Lower lobe of right lung (tissue), 2 donors: ENCODE results near the gene PELI2. TPM values are rescaled to one million over a fixed set of nuclear protein-coding genes. Genes with fewer than 3 reads are reported as not detected.

Experiments used
- ATAC-seq, 2 donors: fragments of 200-7000 bp; cut with Tn5 transposase; one replicate each; pipeline ENCODE4 v1.9.1; 2020 to 2022; ENCODE audit warnings: mild to moderate bottlenecking in 2 of 2, moderate library complexity in 2 of 2
- DNase-seq: peaks from one replicate; pipeline ENCODE4 v3.0.0-alpha.2; 2020
- H3K27ac ChIP-seq: fragments of 200-600 bp; one replicate; pipeline ENCODE4 v1.8.0; 2022
- H3K27me3 ChIP-seq: fragments of 200-600 bp; one replicate; pipeline ENCODE4 v1.8.0; 2022; ENCODE audit warnings: low read depth
- H3K36me3 ChIP-seq: fragments of 200-600 bp; one replicate; pipeline ENCODE4 v1.8.0; 2022; ENCODE audit warnings: mild to moderate bottlenecking
- H3K4me1 ChIP-seq: fragments of 200-600 bp; one replicate; pipeline ENCODE4 v1.8.0; 2022
- H3K4me3 ChIP-seq: fragments of 200-600 bp; one replicate; pipeline ENCODE4 v1.8.0; 2022; ENCODE audit warnings: mild to moderate bottlenecking
- H3K9me3 ChIP-seq: fragments of 200-600 bp; one replicate; pipeline ENCODE4 v1.8.0; 2022
- intact Hi-C: fragments of 100-400 bp; cut with DNase I; formaldehyde crosslinking; loops from one replicate; pipeline ENCODE4 v1.11.0; 2022
- total RNA-seq: library from RNA; stranded (reverse); fragmentation: NEBNext Ultra II Directional; extraction: Animal tissue kit (Norgen Biotek cat#: 25700); gene quantifications from one replicate; pipeline ENCODE4 v1.2.1, GENCODE V29; 2021
- TF ChIP-seq, protein P1 (sequence below): fragments of 200-600 bp; IDR thresholded peaks from one replicate; pipeline ENCODE4 v1.8.0; 2022; ENCODE audit warnings: antibody characterized with exemption, mild to moderate bottlenecking
- donor health status: DM: no; HTN: yes; CAD: no; lungs with severe emphysema.

Gene PELI2
- total RNA-seq, 1 donor from 2014 or later: 22.2 TPM

DNA sequence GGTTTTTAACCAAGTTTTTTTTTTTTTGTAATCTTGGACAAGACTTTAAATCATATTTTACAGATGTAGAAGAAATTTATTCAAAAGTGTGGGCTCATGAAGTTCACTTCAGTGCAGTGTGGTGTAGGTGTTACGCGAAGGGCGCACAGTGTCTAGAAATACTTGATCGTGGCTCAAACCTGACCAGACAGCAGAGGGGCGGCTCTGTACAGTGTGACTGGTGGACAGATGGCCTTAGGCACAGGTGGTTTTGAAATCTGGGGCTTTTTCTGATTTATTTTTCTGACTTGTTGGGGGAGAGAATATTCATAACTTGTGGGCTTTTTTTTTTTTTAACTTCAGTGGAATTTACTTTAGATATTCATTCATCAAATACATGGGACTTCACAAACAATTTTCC lies 179.2 kb downstream of the PELI2 start:
- TF ChIP-seq, protein P1, sequence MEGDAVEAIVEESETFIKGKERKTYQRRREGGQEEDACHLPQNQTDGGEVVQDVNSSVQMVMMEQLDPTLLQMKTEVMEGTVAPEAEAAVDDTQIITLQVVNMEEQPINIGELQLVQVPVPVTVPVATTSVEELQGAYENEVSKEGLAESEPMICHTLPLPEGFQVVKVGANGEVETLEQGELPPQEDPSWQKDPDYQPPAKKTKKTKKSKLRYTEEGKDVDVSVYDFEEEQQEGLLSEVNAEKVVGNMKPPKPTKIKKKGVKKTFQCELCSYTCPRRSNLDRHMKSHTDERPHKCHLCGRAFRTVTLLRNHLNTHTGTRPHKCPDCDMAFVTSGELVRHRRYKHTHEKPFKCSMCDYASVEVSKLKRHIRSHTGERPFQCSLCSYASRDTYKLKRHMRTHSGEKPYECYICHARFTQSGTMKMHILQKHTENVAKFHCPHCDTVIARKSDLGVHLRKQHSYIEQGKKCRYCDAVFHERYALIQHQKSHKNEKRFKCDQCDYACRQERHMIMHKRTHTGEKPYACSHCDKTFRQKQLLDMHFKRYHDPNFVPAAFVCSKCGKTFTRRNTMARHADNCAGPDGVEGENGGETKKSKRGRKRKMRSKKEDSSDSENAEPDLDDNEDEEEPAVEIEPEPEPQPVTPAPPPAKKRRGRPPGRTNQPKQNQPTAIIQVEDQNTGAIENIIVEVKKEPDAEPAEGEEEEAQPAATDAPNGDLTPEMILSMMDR: no peak
- ATAC-seq (no peak), DNase-seq (no peak)
- H3K36me3 ChIP-seq: peaks cover 19% of the 10 kb centered on the region
- no peaks in the 10 kb centered on the region for H3K9me3 ChIP-seq
- intact Hi-C loops: no loop called here
- no peaks in the 10 kb centered on the region for H3K27me3 ChIP-seq
- no peaks in the 10 kb centered on the region for H3K4me1 ChIP-seq
- no peak overlapping the region for H3K27ac ChIP-seq
- no peak overlapping the region for H3K4me3 ChIP-seq

DNA sequence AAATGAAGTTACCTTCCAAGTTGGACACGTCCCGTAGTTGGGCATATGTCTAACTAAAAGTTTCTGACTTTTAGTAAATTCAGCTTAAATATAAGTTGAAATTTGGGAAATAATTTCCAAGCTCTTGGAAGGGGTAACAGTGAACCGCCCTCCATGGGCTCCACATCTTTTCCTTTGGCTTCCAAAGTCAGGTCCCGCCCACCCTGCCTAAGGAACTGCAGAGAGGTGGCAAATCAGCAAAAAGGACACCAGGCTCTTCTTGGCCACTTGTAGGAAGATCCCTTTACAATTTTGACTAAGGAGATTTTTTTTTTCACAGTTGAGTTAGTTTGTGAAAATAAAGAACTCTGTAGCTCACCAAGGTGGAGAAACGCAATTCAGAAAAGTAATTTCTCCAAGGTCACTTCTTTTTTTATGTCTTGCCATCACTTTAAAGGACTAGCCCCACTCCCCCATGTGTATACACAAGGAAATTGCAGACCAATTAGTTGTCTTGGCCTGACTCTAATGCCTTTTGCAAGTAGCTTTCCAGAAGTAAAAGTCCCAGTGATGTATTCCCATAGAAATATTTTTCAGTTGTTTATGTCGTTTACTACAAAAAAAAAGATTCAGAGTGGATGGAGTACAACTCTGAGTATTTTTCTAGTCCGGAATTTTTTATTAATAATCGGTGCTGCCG lies 181.2 kb downstream of the PELI2 start:
- Histone ChIP-seq H3K27ac (no peak overlapping the region), H3K36me3 (peaks cover 19% of the 10 kb centered on the region), H3K4me3 (no peak overlapping the region), H3K27me3 (no peaks in the 10 kb centered on the region), H3K9me3 (no peaks in the 10 kb centered on the region), H3K4me1 (no peaks in the 10 kb centered on the region)
- TF ChIP-seq, protein P1: no peak
- no peak for ATAC-seq
- intact Hi-C loops: no loop called here
- no peak for DNase-seq

DNA sequence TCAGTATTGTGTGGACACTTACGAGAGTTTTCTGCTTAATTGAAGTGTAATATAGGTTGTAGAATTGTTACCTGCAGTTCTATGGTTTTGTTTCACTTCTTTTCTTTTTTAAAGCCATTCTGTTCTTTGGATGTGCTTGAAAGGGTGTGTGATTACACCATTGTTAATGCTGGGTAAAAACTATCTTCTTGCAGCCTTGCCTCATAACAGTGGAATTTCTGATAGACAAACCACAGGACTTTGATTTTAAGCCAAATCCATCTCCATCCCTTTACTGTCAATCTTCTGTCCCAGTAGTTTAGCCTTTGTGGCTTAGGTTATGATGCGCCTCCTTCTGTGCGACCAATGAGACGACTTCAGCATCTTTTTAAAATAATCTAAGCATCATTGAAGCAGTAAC lies 182.3 kb downstream of the PELI2 start:
- TF ChIP-seq, protein P1: no peak
- H3K9me3 ChIP-seq: no peaks in the 10 kb centered on the region
- H3K4me3 ChIP-seq: no peak overlapping the region
- DNase-seq: no peak
- no peak for ATAC-seq
- H3K36me3 ChIP-seq: peaks cover 19% of the 10 kb centered on the region
- no peak overlapping the region for H3K27ac ChIP-seq
- H3K4me1 ChIP-seq: no peaks in the 10 kb centered on the region
- intact Hi-C loops: no loop called here
- H3K27me3 ChIP-seq: no peaks in the 10 kb centered on the region

DNA sequence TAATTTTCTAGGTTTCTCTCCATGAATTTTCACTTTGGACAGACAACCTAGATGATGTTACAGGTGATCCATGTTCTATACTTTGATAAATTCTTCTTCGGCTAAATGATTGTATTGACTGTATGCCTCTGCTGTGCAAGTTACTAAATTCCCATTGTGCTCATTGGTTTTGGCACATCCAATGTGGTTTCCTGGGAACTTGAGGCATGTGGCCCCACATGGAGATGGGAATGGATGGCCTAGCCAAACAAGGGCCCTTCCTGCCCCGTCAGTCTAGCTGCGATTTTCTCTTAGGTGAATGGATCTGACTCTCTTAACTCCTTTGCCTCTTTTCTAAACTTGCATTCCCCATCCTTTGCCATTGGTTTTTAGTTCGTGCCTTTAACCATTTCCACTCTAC lies 186.2 kb downstream of the PELI2 start:
- Histone ChIP-seq H3K27me3 (no peaks in the 10 kb centered on the region), H3K9me3 (no peaks in the 10 kb centered on the region), H3K4me3 (no peak overlapping the region), H3K4me1 (no peaks in the 10 kb centered on the region), H3K36me3 (no peaks in the 10 kb centered on the region), H3K27ac (no peak overlapping the region)
- TF ChIP-seq, protein P1: no peak
- ATAC-seq (no peak), DNase-seq (no peak)
- intact Hi-C loops: no loop called here

DNA sequence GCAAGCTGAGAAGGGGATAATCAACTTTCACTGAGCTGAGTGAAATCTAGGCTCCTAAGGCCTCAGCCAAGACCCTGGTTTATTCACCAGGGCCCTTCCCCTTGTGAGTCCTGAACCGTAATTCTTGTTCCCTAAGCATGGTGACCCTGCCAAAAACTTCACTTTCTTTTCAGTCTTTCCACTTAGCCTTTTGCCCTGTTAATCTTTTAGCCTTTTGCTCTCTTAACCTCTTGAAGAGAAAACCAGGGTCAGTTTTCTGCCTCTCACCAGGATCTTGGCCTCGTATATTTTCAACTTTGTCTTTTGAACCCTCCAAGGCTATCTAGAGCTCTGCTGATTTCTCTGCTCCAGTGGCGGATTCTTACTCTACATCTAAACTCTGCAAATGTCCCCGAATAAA lies 191.0 kb downstream of the PELI2 start:
- ATAC-seq (no peak), DNase-seq (no peak)
- Histone ChIP-seq H3K4me3 (no peak overlapping the region), H3K36me3 (no peaks in the 10 kb centered on the region), H3K27ac (no peak overlapping the region), H3K9me3 (no peaks in the 10 kb centered on the region), H3K4me1 (no peaks in the 10 kb centered on the region), H3K27me3 (no peaks in the 10 kb centered on the region)
- intact Hi-C loops: no loop called here
- TF ChIP-seq, protein P1: no peak
